Activated effector memory CD4-positive, alpha-beta T cell treated with Interleukin-2 at 50 U/mL for 16 hours (primary cell): ENCODE results near the gene PTPN11.

Source experiments
- DNase-seq: peaks from one replicate; pipeline ENCODE4 v3.0.0-alpha.2; 2020

Gene PTPN11

GRCh38 chr12:112555621-112556233 lies 137.0 kb downstream of the PTPN11 start:
- DNase-seq: no peak

GRCh38 chr12:112557951-112558630 lies 139.3 kb downstream of the PTPN11 start:
- no peak for DNase-seq
